ENCODE data around the gene TMEM201. TPM values are rescaled to one million over a fixed set of nuclear protein-coding genes. Genes with fewer than 3 reads are reported as not detected.

TMEM201 gene
- total RNA-seq, 4 donors from 2014 or later = 11.6 to 14.6 (median 11.9) TPM

- H3K27me3 ChIP-seq = no peaks in the 10 kb centered on the region
- TF ChIP-seq EP300 (IDR thresholded peaks at IDR 0.05) = no peak
- no peak for TF ChIP-seq CTCF (IDR thresholded peaks at IDR 0.05)
- no peak for TF ChIP-seq POLR2A (IDR thresholded peaks at IDR 0.05)
- TF ChIP-seq POLR2AphosphoS5 (IDR thresholded peaks at IDR 0.05) = no peak
- H3K4me3 ChIP-seq = no peak overlapping the region
- no peaks in the 10 kb centered on the region for H3K9me3 ChIP-seq
- 81% methylated on average over 18 of the region's 27 CpGs for WGBS
- peaks cover 27% of the 10 kb centered on the region for H3K4me1 ChIP-seq
- peaks cover 49% of the 10 kb centered on the region for H3K36me3 ChIP-seq
- H3K27ac ChIP-seq = no peak overlapping the region
- DNase-seq (ENCODE audit: low spot score in 2 of 2) = peak; percentile 55 to 74
Observed at GRCh38 chr1:9596415-9597123, 7.9 kb downstream of the TMEM201 start.

GRCh38 chr1:9597361-9598315 lies 8.9 kb downstream of the TMEM201 start:
- Histone ChIP-seq H3K4me1 (peaks cover 17% of the 10 kb centered on the region), H3K36me3 (peaks cover 59% of the 10 kb centered on the region), H3K4me3 (no peak overlapping the region), H3K27ac (no peak overlapping the region), H3K27me3 (no peaks in the 10 kb centered on the region), H3K9me3 (no peaks in the 10 kb centered on the region)
- 89% methylated on average over 10 of the region's 14 CpGs for WGBS
- no peak for DNase-seq (ENCODE audit: low spot score in 2 of 2)
- TF ChIP-seq EP300 (IDR thresholded peaks at IDR 0.05) = no peak

GRCh38 chr1:9598316-9598700 lies 9.6 kb downstream of the TMEM201 start:
- TF ChIP-seq POLR2AphosphoS5 (IDR thresholded peaks at IDR 0.05) = no peak
- H3K4me3 ChIP-seq = no peak overlapping the region
- no peak for DNase-seq (ENCODE audit: low spot score in 2 of 2)
- peaks cover 66% of the 10 kb centered on the region for H3K36me3 ChIP-seq
- WGBS = 81% methylated on average over 6 of the region's 18 CpGs
- no peaks in the 10 kb centered on the region for H3K9me3 ChIP-seq
- no peak overlapping the region for H3K27ac ChIP-seq
- H3K4me1 ChIP-seq = peaks cover 10% of the 10 kb centered on the region
- H3K27me3 ChIP-seq = no peaks in the 10 kb centered on the region

- no peaks in the 10 kb centered on the region for H3K9me3 ChIP-seq
- DNase-seq (ENCODE audit: low spot score in 2 of 2) = no peak
- TF ChIP-seq CTCF (IDR thresholded peaks at IDR 0.05) (no peak), POLR2AphosphoS5 (IDR thresholded peaks at IDR 0.05) (no peak)
- no peak overlapping the region for H3K27ac ChIP-seq
- H3K36me3 ChIP-seq = peaks cover 80% of the 10 kb centered on the region
- H3K27me3 ChIP-seq = no peaks in the 10 kb centered on the region
- 95% methylated on average over 10 of the region's 10 CpGs for WGBS
- no peaks in the 10 kb centered on the region for H3K4me1 ChIP-seq
- H3K4me3 ChIP-seq = no peak overlapping the region
Observed at GRCh38 chr1:9599741-9600140, 11.0 kb downstream of the TMEM201 start.

GRCh38 chr1:9600861-9601834 lies 12.4 kb downstream of the TMEM201 start:
- Histone ChIP-seq H3K27ac (no peak overlapping the region), H3K36me3 (peaks cover 93% of the 10 kb centered on the region), H3K4me1 (no peaks in the 10 kb centered on the region), H3K4me3 (no peak overlapping the region), H3K27me3 (no peaks in the 10 kb centered on the region), H3K9me3 (no peaks in the 10 kb centered on the region)
- TF ChIP-seq EP300 (IDR thresholded peaks at IDR 0.05) (no peak), CTCF (IDR thresholded peaks at IDR 0.05) (no peak), POLR2AphosphoS5 (IDR thresholded peaks at IDR 0.05) (no peak), POLR2A (IDR thresholded peaks at IDR 0.05) (no peak)
- 90% methylated on average over 16 of the region's 39 CpGs for WGBS
- DNase-seq (ENCODE audit: low spot score in 2 of 2) = peak in 1 of 2 donors; percentile 73
